Thoracic aorta (tissue), 2 donors: Measurements from ENCODE around the gene FDX2. TPM values are rescaled to one million over a fixed set of nuclear protein-coding genes. Genes with fewer than 3 reads are reported as not detected.

Experiments
- ATAC-seq: fragments of 150-250 bp; one replicate; pipeline ENCODE4 v1.8.0; 2017; ENCODE audit warnings: low read depth; ENCODE audit not compliant: insufficient number of reproducible peaks, low FRiP score
- DNase-seq: peaks from one replicate; pipeline ENCODE4 v3.0.0-alpha.2; 2020; ENCODE audit warnings: low spot score
- H3K27ac ChIP-seq, 2 donors: fragments of 200-600 bp; sonication (generic); 1 replicate in 1 of 2; 2 replicates in 1 of 2; pipeline ENCODE4 v1.5.1; 2016; ENCODE audit warnings: mild to moderate bottlenecking in 2 of 2, moderate library complexity in 2 of 2
- H3K27me3 ChIP-seq: fragments of 200-600 bp; sonication (generic); replicated peaks from 2 replicates; pipeline ENCODE4 v1.6.0; 2016; ENCODE audit warnings: mild to moderate bottlenecking; ENCODE audit not compliant: insufficient read depth
- H3K36me3 ChIP-seq: fragments of 200-600 bp; sonication (generic); one replicate; pipeline ENCODE4 v1.5.1; 2016
- H3K4me1 ChIP-seq, 2 donors: fragments of 200-600 bp; sonication (generic); 1 replicate in 1 of 2; 2 replicates in 1 of 2; pipeline versions ENCODE4 v1.5.1 to v1.6.0; 2016; ENCODE audit warnings: low read depth in 2 of 2, mild to moderate bottlenecking in 1 of 2; ENCODE audit not compliant: control insufficient read depth in 1 of 2
- H3K4me3 ChIP-seq: fragments of 200-600 bp; sonication (generic); 2 replicates; pipeline ENCODE4 v1.5.1; 2016; ENCODE audit warnings: mild to moderate bottlenecking
- H3K9me3 ChIP-seq: fragments of 200-600 bp; sonication (generic); 2 replicates; pipeline ENCODE4 v1.5.1; 2016
- total RNA-seq, 2 donors: library from RNA; depleted of rRNA; stranded (reverse); fragments of >200 nt; gene quantifications; one replicate each; pipeline versions ENCODE4 v1.1.0 to v1.2.3, GENCODE V29; 2016
- TF ChIP-seq, protein P1 (sequence below): fragments of 200-600 bp; sonication (generic); IDR thresholded peaks from one replicate; pipeline ENCODE4 v1.5.1; 2019; ENCODE audit warnings: antibody characterized with exemption

The FDX2 gene
- total RNA-seq, 2 donors from 2014 or later: 13.4 to 35.8 TPM

GRCh38 chr19:10294368-10294697 lies 21.5 kb downstream of the FDX2 start:
- H3K4me3 ChIP-seq: no peak overlapping the region
- H3K9me3 ChIP-seq: no peaks in the 10 kb centered on the region
- ATAC-seq (no peak), DNase-seq (no peak)
- peaks cover 33% of the 10 kb centered on the region for H3K27me3 ChIP-seq
- H3K4me1 ChIP-seq: peaks cover 30 to 44% of the 10 kb centered on the region in 2 donors
- no peak overlapping the region for H3K27ac ChIP-seq
- TF ChIP-seq, protein P1, sequence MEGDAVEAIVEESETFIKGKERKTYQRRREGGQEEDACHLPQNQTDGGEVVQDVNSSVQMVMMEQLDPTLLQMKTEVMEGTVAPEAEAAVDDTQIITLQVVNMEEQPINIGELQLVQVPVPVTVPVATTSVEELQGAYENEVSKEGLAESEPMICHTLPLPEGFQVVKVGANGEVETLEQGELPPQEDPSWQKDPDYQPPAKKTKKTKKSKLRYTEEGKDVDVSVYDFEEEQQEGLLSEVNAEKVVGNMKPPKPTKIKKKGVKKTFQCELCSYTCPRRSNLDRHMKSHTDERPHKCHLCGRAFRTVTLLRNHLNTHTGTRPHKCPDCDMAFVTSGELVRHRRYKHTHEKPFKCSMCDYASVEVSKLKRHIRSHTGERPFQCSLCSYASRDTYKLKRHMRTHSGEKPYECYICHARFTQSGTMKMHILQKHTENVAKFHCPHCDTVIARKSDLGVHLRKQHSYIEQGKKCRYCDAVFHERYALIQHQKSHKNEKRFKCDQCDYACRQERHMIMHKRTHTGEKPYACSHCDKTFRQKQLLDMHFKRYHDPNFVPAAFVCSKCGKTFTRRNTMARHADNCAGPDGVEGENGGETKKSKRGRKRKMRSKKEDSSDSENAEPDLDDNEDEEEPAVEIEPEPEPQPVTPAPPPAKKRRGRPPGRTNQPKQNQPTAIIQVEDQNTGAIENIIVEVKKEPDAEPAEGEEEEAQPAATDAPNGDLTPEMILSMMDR: no peak
- no peaks in the 10 kb centered on the region for H3K36me3 ChIP-seq

DNA sequence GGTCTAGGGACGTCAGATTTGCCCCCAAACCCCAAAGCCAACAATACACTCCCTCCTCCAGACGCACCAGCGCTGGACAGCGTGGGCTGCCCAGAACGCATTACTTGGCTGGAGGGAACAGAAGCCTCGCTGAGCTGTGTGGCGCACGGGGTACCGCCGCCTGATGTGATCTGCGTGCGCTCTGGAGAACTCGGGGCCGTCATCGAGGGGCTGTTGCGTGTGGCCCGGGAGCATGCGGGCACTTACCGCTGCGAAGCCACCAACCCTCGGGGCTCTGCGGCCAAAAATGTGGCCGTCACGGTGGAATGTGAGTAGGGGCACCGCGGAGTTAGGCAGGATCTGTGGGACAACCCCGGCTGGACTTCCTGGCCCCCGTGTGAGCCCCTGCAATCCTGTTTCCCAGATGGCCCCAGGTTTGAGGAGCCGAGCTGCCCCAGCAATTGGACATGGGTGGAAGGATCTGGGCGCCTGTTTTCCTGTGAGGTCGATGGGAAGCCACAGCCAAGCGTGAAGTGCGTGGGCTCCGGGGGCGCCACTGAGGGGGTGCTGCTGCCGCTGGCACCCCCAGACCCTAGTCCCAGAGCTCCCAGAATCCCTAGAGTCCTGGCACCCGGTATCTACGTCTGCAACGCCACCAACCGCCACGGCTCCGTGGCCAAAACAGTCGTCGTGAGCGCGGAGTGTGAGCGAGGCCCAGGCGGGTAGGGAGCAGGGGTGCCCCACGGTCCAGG lies 22.0 kb downstream of the FDX2 start:
- Histone ChIP-seq H3K4me1 (peaks cover 35 to 49% of the 10 kb centered on the region in 2 donors), H3K9me3 (no peaks in the 10 kb centered on the region), H3K36me3 (no peaks in the 10 kb centered on the region), H3K4me3 (no peak overlapping the region), H3K27ac (no peak overlapping the region), H3K27me3 (peaks cover 36% of the 10 kb centered on the region)
- TF ChIP-seq, protein P1: no peak
- DNase-seq (no peak), ATAC-seq (no peak)

DNA sequence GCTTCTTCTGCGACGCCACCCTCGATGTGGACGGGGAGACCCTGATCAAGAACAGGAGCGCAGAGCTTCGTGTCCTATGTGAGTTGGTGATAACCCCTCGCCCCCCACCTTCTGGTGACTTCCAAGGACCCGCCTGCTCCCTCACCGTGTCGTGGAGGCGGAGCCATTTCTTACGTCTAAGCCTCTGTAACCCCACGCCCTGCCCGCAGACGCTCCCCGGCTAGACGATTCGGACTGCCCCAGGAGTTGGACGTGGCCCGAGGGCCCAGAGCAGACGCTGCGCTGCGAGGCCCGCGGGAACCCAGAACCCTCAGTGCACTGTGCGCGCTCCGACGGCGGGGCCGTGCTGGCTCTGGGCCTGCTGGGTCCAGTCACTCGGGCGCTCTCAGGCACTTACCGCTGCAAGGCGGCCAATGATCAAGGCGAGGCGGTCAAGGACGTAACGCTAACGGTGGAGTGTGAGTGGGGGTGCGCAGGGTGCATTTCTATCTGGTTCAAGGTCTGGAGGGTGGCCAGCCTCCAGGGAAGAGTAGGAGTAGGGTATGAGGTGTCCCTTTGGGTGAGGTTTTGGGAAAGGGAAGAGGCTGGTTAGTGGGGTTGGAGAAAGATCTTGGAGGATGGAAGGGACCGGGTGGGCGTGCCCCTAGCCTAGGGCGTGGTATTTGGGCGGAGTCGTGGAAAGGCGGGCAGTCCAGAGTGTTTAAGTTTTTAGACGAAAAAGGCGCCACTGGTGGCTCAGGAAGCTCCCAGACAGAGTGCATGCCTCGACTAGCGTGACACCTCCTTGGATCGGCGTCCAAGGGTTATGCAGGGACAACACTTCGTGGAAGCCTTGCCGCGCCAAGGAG lies 22.8 kb downstream of the FDX2 start:
- ATAC-seq (no peak), DNase-seq (no peak)
- H3K27me3 ChIP-seq: peaks cover 36% of the 10 kb centered on the region
- H3K4me3 ChIP-seq: peak overlapping the region; percentile 74
- TF ChIP-seq, protein P1: no peak
- peaks cover 39 to 53% of the 10 kb centered on the region in 2 donors for H3K4me1 ChIP-seq
- H3K36me3 ChIP-seq: no peaks in the 10 kb centered on the region
- H3K27ac ChIP-seq: peak overlapping the region in 1 of 2 donors; percentile 28
- H3K9me3 ChIP-seq: no peaks in the 10 kb centered on the region

DNA sequence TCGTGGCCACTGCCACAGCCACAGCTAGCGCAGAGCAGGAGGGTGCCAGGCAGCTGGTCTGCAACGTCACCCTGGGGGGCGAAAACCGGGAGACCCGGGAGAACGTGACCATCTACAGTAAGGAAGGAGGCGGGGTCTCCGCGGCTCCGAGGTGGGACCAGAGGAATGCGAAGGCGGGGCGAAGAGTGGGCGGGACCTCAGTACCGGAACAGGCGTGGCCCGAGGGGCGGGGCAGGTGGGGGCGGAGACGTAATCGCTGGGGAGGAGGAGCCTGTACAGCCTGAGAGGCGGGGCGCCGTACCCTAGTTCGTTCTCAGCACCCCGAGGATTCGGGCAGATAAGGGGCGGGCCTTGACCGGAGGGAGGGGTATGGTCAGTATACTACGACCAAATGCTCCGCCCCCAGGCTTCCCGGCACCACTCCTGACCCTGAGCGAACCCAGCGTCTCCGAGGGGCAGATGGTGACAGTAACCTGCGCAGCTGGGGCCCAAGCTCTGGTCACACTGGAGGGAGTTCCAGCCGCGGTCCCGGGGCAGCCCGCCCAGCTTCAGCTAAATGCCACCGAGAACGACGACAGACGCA lies 23.5 kb downstream of the FDX2 start:
- Histone ChIP-seq H3K27me3 (peaks cover 36% of the 10 kb centered on the region), H3K36me3 (no peaks in the 10 kb centered on the region), H3K4me3 (peak overlapping the region; percentile 74), H3K27ac (peak overlapping the region in 1 of 2 donors; percentile 28), H3K4me1 (peaks cover 45 to 59% of the 10 kb centered on the region in 2 donors), H3K9me3 (no peaks in the 10 kb centered on the region)
- TF ChIP-seq, protein P1: no peak
- DNase-seq (peak; percentile 28), ATAC-seq (no peak)
